Measurements from ENCODE around the gene VAV3. TPM values are rescaled to one million over a fixed set of nuclear protein-coding genes. Genes with fewer than 3 reads are reported as not detected.
A peak's percentile ranks its signal among the peaks of the same experiment; 100 is the strongest.

VAV3 gene
- total RNA-seq, 1 donor from 2014 or later = 12.3 TPM

DNA sequence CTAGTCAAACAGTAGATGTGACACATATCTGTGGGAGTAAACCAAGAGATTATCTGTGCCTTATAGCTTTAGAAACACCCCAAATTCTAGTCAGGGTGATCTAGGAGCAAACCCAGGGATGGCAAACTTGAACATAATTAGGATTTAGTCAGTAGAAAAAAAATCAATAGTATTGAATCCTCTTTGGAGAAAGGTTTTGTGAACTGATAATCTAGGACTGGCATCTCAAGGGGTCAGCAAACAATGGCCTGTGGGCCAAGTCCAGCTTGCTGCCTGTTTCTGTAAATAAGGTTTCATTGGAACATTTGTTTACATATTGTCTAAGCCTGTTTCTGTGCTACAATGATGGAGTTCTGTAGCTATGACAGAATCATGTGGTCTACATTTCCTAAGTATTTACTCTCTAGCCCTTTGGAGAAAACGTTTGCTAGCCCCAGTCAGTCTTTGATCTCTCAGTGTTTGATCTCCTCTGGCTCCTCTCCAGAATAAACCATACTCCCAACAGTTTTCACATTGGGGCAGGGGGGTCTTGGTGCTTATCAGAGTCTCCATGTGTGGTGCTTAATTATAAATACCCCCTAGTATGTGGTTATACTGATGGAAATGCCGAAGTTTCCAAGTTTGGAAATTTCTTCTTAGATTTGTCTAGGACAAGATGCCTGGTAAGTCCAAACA, 438.3 kb downstream of the VAV3 start:
- no peak overlapping the region for H3K4me3 Mint-ChIP-seq
- peaks cover 59% of the 10 kb centered on the region for H3K4me1 Mint-ChIP-seq (ENCODE audit: unreplicated experiment)
- H3K9me3 Mint-ChIP-seq = peaks cover 8% of the 10 kb centered on the region

DNA sequence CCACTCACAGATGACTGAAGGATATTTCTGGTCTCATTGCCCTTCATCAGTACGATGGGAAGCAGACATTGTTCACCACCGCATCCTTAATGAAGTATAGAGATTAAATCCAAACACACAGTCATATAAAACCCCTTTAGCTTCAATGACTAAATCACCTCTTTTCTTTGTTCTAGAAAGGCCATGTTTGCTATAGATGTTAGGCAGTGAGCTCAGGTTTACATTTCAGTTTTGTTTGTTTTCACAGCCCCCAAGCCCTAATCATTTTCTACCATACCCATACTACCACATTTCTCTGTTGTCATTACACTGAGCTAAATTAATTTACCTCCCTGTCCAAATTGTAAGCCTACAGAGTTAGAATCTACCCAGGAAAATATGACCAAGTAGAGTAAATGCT, 439.0 kb downstream of the VAV3 start:
- peaks cover 8% of the 10 kb centered on the region for H3K9me3 Mint-ChIP-seq
- no peak overlapping the region for H3K4me3 Mint-ChIP-seq
- no peaks in the 10 kb centered on the region for H3K27me3 Mint-ChIP-seq
- peaks cover 59% of the 10 kb centered on the region for H3K4me1 Mint-ChIP-seq (ENCODE audit: unreplicated experiment)
- H3K36me3 Mint-ChIP-seq = no peaks in the 10 kb centered on the region
- DNase-seq (ENCODE audit: extremely low spot score, unreplicated experiment) = no peak
- H3K27ac Mint-ChIP-seq = peak overlapping the region; percentile 81
- TF ChIP-seq, protein P1, sequence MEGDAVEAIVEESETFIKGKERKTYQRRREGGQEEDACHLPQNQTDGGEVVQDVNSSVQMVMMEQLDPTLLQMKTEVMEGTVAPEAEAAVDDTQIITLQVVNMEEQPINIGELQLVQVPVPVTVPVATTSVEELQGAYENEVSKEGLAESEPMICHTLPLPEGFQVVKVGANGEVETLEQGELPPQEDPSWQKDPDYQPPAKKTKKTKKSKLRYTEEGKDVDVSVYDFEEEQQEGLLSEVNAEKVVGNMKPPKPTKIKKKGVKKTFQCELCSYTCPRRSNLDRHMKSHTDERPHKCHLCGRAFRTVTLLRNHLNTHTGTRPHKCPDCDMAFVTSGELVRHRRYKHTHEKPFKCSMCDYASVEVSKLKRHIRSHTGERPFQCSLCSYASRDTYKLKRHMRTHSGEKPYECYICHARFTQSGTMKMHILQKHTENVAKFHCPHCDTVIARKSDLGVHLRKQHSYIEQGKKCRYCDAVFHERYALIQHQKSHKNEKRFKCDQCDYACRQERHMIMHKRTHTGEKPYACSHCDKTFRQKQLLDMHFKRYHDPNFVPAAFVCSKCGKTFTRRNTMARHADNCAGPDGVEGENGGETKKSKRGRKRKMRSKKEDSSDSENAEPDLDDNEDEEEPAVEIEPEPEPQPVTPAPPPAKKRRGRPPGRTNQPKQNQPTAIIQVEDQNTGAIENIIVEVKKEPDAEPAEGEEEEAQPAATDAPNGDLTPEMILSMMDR (conservative IDR thresholded peaks at IDR 0.05) = no peak

More for the DNA sequence above, 438.3 kb downstream of the VAV3 start:
- TF ChIP-seq, protein P1 (conservative IDR thresholded peaks at IDR 0.05) = no peak
- Mint-ChIP-seq H3K27me3 (no peaks in the 10 kb centered on the region), H3K36me3 (no peaks in the 10 kb centered on the region), H3K27ac (no peak overlapping the region)
- DNase-seq (ENCODE audit: extremely low spot score, unreplicated experiment) = no peak

DNA sequence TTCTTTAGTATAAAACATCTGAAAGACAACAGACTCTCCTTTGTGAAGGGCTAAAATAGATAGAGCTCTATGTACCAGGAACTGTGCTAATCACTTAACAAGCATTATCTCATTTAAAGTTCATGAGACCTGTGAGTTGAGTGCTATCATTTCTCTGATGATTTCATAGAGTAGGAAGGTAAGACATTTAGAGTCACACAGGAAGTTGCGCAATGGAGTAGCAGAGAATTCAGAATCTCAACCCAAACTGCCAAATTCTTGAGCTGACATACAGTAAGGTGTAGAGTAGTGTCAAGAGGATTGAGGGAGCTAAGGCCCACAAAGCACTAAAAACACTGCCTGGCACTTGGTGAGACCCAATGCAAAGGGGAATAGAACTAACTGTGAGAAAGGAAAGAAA, 439.8 kb downstream of the VAV3 start:
- Mint-ChIP-seq H3K9me3 (peaks cover 8% of the 10 kb centered on the region), H3K27me3 (no peaks in the 10 kb centered on the region), H3K36me3 (no peaks in the 10 kb centered on the region), H3K27ac (peak overlapping the region; percentile 81), H3K4me1 (ENCODE audit: unreplicated experiment) (peaks cover 53% of the 10 kb centered on the region), H3K4me3 (no peak overlapping the region)
- DNase-seq (ENCODE audit: extremely low spot score, unreplicated experiment) = no peak
- TF ChIP-seq, protein P1 (conservative IDR thresholded peaks at IDR 0.05) = no peak

DNA sequence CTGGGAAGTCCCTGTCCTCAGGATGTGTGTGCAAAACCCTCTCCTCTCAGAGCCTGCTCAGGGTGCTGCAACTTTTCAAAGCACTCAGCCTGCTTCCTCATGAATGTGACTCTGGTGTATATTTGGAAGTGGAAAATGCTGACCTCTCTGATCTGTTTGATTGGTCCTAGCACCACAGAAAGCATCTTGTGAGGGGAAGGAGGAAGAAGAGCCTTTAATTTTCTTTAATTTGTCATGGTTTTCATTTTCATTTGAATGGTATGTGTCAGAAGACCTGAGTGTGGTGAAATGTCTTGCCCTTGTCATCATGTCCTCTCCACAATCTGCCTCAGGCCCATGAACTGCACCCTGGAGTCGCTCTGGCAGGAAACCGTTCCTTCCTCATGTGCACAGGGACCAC, 440.7 kb downstream of the VAV3 start:
- H3K36me3 Mint-ChIP-seq = no peaks in the 10 kb centered on the region
- peaks cover 46% of the 10 kb centered on the region for H3K4me1 Mint-ChIP-seq (ENCODE audit: unreplicated experiment)
- no peaks in the 10 kb centered on the region for H3K27me3 Mint-ChIP-seq
- no peak for DNase-seq (ENCODE audit: extremely low spot score, unreplicated experiment)
- peaks cover 8% of the 10 kb centered on the region for H3K9me3 Mint-ChIP-seq
- H3K27ac Mint-ChIP-seq = peak overlapping the region; percentile 81
- TF ChIP-seq, protein P1 (conservative IDR thresholded peaks at IDR 0.05) = no peak
- H3K4me3 Mint-ChIP-seq = no peak overlapping the region

DNA sequence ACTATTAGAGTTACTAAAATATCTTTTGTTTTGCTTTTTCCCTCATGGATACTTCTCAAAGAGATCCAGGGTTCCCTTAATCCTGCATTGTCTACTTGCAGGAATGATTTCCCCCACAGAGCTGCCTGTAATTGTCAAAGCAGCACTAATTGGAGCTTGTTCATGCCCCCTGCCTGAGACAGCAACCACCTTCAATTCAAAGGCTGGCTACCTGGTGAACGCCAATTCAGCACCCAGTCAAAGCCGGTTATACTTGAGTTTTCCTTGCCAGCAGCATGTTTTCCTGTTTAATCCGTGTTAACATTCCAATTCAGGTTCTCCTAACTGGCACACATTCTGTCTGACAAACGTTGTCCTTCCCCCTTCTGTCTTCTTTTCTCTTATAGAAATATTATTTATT, 441.2 kb downstream of the VAV3 start:
- Mint-ChIP-seq H3K4me1 (ENCODE audit: unreplicated experiment) (peaks cover 41% of the 10 kb centered on the region), H3K27ac (no peak overlapping the region)

More for the DNA sequence above, 441.2 kb downstream of the VAV3 start:
- no peaks in the 10 kb centered on the region for H3K36me3 Mint-ChIP-seq
- no peaks in the 10 kb centered on the region for H3K27me3 Mint-ChIP-seq
- TF ChIP-seq, protein P1 (conservative IDR thresholded peaks at IDR 0.05) = no peak
- no peak overlapping the region for H3K4me3 Mint-ChIP-seq
- peaks cover 8% of the 10 kb centered on the region for H3K9me3 Mint-ChIP-seq
- no peak for DNase-seq (ENCODE audit: extremely low spot score, unreplicated experiment)
